ENCODE measurements around the gene KRTAP4-7.
"Not testable (repeated sequence)": the region's sequence is repeated elsewhere in the genome, so short reads cannot be mapped to it uniquely, and the experiment has no call there.

The KRTAP4-7 gene

GRCh38 chr17:41096055-41096454 lies 12.1 kb downstream of the KRTAP4-7 start:
- TF ChIP-seq ZNF274 (IDR thresholded peaks at IDR 0.05; ENCODE audit: low read depth, low read length): no peak
- no peak overlapping the region for H3K4me3 ChIP-seq (ENCODE audit: low read length)

DNA sequence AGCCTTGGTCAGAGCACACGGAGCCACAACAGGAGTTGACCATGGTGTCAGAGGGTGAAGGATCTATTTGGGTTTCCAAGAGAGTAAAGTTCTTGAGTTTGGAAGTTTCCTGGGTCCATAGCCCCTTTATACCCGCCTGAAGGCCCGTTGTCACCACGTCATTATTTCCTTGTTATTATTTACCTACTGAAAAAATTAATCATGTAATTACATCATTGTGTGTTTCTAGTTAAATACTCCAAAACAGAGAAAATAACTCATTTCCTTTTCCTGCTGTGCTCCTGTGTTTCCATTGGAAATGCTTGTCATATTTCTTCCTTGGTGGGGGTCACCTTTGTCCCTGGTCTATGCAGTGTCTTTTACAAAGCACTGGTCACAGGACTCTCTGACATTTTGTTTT lies 14.1 kb downstream of the KRTAP4-7 start, which contains the start of gene KRTAP4-8:
Gene KRTAP4-8 (minus strand): TSS at position 101 of the 400 bp plus-strand sequence. CDS start 58 bp downstream, at position 43.
- no peak within 1 kb of the TSS for H3K4me3 ChIP-seq (ENCODE audit: low read length)
- TF ChIP-seq ZNF274 (IDR thresholded peaks at IDR 0.05; ENCODE audit: low read depth, low read length): no peak

DNA sequence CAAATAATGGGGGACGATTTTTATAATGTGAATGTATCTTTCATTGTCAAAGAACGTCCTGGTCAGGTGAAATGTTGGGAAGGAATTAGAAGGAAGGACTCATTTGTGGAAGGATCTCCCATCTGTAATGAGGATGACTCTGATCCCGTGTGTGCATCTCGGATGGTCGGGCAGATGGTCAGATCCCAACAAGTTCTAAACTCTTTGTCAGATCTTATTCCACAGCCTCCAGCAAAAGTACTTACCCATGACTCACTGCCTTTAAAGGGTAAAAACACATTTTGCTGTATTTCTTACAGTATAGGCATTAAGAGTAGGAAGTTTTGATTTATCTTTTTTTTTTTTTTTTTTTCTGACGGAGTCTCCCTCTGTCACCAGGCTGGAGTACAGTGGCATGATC lies 14.5 kb downstream of the KRTAP4-7 start:
- H3K4me3 ChIP-seq (ENCODE audit: low read length): no peak overlapping the region
- TF ChIP-seq ZNF274 (IDR thresholded peaks at IDR 0.05; ENCODE audit: low read depth, low read length): no peak

GRCh38 chr17:41099682-41100480 lies 15.9 kb downstream of the KRTAP4-7 start:
- not testable (repeated sequence) for H3K4me3 ChIP-seq (ENCODE audit: low read length)

DNA sequence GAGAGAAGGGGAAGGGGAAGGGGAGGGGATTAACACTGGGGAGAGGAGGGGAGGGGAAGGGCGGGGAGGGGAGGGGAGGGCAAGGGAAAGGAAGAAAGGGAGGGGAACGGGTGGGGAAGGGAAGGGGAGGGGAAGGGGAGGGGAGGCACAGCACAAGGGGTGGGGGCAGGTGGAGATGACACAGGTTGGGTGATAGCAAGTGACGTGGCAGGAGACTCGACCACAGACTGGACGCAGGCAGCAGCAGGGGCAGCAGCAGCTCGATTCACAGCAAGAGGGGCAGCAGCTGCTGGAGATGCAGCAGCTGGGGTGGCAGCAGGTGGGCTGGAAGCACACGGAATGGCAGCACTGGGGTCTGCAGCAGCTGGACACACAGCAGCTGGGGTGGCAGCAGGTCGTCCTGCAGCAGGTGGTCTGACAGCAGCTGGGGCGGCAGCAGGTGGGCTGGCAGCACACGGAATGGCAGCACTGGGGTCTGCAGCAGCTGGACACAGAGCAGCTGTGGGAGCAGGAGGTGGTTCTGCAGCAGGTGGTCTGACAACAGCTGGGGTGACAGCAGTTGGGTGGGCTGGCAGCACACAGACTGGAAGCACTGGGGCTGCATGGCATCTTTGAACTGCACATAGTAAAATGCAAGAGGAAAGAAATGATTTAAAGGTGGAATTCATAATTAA lies 17.8 kb downstream of the KRTAP4-7 start, which contains the start of gene KRTAP4-16:
Gene KRTAP4-16 (minus strand): TSS at position 624 of the 674 bp plus-strand sequence. CDS start 0 bp downstream, at position 624.
- no peak for TF ChIP-seq ZNF274 (IDR thresholded peaks at IDR 0.05; ENCODE audit: low read depth, low read length)
- no peak within 1 kb of the TSS for H3K4me3 ChIP-seq (ENCODE audit: low read length)

- TF ChIP-seq ZNF274 (IDR thresholded peaks at IDR 0.05; ENCODE audit: low read depth, low read length): no peak
- no peak overlapping the region for H3K4me3 ChIP-seq (ENCODE audit: low read length)
Measured at GRCh38 chr17:41103896-41104295, 19.9 kb downstream of the KRTAP4-7 start.

DNA sequence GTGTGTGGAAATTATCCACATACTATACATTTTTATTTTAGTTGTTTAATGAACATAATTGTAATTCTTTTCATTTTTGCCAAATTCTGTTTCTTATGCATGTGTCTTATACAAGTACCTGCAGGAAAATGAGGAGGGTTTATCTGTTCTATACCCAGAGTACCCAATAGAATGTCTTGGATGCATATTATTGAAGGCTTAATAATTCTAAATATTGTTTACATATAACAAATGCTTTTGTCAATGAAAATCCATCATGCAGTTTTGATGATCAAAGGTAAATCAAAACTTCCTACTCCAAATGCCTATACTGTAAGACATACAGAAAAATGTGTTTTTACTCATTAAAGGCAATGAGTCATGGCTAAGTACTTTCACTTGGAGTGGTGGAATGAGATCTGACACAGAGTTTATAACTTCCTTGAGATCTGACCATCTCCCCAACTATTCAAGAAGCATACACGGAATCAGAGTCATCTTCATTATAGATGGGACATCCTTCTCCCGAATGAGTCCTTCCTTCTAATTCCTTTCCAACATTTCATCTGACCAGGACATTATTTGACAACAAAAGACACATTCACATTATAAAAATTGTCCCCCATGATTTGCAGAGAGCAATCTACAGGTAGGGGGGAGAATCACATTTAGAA lies 20.6 kb downstream of the KRTAP4-7 start:
- H3K4me3 ChIP-seq (ENCODE audit: low read length): not testable (repeated sequence)

DNA sequence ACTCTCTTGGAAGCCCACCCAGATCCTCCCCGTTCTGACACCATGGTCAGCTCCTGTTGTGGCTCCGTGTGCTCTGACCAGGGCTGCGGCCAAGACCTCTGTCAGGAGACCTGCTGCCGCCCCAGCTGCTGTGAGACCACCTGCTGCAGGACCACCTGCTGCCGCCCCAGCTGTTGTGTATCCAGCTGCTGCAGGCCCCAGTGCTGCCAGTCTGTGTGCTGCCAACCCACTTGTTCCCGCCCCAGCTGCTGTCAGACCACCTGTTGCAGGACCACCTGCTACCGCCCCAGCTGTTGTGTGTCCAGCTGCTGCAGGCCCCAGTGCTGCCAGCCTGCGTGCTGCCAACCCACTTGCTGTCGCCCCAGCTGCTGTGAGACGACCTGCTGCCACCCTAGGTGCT lies 21.4 kb downstream of the KRTAP4-7 start, which contains the start of gene KRTAP4-9:
Gene KRTAP4-9 (plus strand): TSS at position 43 of the 400 bp plus-strand sequence. CDS start 0 bp downstream, at position 43.
- H3K4me3 ChIP-seq (ENCODE audit: low read length): not testable (repeated sequence)

DNA sequence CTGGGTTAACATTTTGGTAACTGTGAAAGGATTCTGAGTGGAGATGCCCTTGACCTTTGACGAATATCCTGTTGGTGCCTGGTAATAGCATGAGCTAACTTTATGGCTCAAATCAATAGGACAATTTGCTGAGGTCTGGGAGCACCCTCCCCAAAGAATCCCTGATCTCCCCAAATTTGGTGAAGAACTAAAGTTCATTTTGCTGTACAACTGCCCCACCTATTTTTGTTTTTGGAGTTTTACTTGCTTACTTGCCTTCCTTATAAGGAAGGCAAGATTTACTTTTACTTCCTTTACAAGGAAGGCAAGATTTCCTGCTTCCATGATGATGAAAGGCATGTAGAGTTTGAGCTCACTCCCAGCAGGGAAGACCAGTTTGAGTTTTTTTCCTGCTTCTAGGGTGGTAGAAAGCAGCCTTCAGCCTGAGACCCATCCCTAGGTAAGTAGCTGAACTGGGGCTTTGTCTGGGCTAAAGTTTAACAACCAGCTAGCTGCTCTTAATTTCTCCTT lies 24.0 kb downstream of the KRTAP4-7 start:
- TF ChIP-seq ZNF274 (IDR thresholded peaks at IDR 0.05; ENCODE audit: low read depth, low read length): no peak
- no peak overlapping the region for H3K4me3 ChIP-seq (ENCODE audit: low read length)

DNA sequence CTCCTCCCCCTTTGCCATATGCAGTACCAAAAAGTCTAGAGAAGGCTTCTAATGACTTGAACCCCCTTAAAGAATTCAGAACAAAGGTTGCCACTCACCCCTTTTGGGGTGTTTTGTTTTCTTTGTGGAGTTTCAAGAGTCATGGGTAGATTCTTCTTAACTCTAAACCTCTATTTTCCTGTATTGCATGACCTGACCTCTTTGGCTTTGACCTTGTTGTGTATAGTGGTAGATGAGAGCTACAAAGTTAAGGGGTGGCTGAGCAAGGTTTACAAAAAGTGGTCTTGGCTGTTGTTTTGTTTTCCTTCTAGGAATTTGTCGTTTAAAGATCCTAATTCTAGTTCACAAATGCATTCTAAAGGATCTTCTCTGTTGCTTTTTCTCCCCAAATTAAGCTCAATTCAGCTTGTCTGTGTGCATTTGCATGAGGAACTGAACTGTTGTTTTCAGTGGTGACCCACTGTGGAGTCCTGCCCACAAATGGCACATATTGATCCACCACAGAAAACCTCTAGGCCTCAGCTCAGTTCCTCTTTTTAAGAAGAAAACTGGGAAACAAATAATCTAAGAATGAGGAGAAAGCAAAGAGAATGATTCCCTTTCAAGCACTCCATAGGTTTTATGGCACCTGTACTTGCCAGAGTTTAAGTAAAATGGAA lies 24.9 kb downstream of the KRTAP4-7 start:
- H3K4me3 ChIP-seq (ENCODE audit: low read length): not testable (repeated sequence)

DNA sequence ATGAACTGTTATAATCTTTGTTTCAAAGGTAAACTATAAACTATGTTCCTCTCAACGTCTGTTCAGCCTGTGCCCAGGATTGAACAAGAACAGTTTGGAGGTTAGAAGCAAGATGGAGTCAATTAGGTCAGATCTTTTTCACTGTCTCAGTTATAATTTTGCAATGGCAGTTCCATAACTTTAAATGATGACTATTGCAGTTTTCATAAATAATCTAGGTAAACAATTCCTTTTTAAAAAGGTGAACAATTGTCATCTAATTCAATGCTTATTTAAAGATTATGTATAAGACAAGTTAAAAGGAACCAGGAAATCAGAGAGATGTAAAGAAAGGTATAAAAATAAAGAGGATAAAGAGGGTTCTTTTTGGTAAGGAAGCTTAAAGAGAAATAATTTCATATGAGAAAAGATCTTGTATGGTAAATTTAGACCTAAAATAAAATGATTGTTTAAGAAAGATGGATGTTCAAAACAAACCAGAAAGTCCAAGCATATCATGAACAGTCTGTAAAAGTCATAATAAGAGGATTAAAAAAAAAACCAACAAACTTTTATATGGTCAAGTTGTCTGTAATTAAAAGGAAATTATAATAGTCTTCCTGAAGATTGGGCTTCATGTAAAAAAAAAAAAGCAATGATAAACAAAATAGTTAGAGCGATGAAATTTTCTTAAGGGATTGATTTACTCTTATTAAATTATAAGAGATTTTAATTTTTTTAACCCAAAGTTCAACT lies 27.4 kb downstream of the KRTAP4-7 start:
- no peak overlapping the region for H3K4me3 ChIP-seq (ENCODE audit: low read length)

GRCh38 chr17:41116297-41116696 lies 32.3 kb downstream of the KRTAP4-7 start:
- TF ChIP-seq ZNF274 (IDR thresholded peaks at IDR 0.05; ENCODE audit: low read depth, low read length): no peak

More for the DNA sequence above, 27.4 kb downstream of the KRTAP4-7 start:
- TF ChIP-seq ZNF274 (IDR thresholded peaks at IDR 0.05; ENCODE audit: low read depth, low read length): no peak

DNA sequence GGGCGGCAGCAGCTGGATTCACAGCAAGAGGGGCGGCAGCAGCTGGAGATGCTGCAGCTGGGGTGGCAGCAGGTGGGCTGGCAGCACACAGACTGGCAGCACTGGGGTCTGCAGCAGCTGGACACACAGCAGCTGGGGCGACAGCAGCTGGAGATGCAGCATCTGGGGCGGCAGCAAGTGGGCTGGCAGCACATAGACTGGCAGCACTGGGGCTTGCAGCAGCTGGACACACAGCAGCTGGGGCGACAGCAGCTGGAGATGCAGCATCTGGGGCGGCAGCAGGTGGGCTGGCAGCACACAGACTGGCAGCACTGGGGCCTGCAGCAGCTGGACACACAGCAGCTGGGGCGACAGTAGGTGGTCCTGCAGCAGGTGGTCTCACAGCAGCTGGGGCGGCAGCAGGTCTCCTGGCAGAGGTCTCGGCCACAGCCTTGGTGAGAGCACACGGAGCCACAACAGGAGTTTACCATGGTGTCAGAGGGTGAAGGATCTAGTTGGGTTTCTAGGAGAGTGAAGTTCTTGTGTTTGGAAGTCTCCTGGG lies 34.0 kb downstream of the KRTAP4-7 start, which contains the start of gene KRTAP4-11:
Gene KRTAP4-11 (minus strand): TSS at position 528 of the 541 bp plus-strand sequence. CDS start 58 bp downstream, at position 470.
- H3K4me3 ChIP-seq (ENCODE audit: low read length): not testable (repeated sequence)

More at GRCh38 chr17:41116297-41116696, 32.3 kb downstream of the KRTAP4-7 start:
- H3K4me3 ChIP-seq (ENCODE audit: low read length): no peak overlapping the region
